ENCODE results near the gene RYR2. TPM values are rescaled to one million over a fixed set of nuclear protein-coding genes. Genes with fewer than 3 reads are reported as not detected.

Gene RYR2
- total RNA-seq, 4 donors from 2014 or later = 0.53 to 1.2 (median 0.57) TPM

DNA sequence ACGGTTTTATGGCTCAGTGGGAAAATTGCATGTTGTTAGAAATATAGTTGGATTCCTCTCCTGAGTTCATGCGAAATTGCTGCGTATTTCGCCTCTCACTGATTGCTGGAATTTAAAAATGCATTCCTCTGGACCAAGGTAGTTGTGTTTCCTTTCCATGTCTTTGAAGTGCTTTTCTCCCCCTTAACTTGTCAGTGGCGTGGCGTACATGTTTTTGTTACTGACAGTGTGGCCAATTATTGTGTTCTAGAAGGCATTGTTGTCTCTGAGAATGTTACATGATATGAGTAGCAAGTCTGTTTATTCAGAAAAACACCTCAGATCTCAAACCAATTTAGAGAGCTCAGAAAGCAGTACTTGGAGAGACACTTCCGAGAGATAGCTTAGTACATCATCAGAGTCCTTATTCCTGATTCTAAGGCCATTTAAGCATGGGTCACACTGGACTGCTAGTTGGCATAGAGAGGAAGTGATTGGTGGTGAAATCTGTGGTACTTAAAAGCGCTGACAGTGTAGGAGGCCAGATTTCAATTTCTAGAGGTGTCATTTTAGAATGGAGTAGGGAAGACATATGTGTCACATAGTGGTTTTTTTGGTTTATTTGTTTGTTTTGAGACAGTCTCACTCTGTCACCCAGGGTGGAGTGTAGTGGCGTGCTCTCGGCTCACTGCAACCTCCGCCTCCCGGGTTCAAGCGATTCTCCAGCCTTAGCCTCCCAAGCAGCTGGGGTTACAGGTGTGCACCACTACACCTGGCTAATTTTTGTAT lies 184.4 kb downstream of the RYR2 start:
- Histone ChIP-seq H3K9me3 (no peaks in the 10 kb centered on the region), H3K4me1 (no peaks in the 10 kb centered on the region), H3K4me3 (no peak overlapping the region), H3K27me3 (no peaks in the 10 kb centered on the region), H3K27ac (no peak overlapping the region), H3K36me3 (no peaks in the 10 kb centered on the region)
- TF ChIP-seq, protein P1, sequence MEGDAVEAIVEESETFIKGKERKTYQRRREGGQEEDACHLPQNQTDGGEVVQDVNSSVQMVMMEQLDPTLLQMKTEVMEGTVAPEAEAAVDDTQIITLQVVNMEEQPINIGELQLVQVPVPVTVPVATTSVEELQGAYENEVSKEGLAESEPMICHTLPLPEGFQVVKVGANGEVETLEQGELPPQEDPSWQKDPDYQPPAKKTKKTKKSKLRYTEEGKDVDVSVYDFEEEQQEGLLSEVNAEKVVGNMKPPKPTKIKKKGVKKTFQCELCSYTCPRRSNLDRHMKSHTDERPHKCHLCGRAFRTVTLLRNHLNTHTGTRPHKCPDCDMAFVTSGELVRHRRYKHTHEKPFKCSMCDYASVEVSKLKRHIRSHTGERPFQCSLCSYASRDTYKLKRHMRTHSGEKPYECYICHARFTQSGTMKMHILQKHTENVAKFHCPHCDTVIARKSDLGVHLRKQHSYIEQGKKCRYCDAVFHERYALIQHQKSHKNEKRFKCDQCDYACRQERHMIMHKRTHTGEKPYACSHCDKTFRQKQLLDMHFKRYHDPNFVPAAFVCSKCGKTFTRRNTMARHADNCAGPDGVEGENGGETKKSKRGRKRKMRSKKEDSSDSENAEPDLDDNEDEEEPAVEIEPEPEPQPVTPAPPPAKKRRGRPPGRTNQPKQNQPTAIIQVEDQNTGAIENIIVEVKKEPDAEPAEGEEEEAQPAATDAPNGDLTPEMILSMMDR (IDR thresholded peaks at IDR 0.05) = no peak
- TF ChIP-seq EP300 (IDR thresholded peaks at IDR 0.05) (no peak), POLR2AphosphoS5 (IDR thresholded peaks at IDR 0.05) (no peak), POLR2A (IDR thresholded peaks at IDR 0.05) (no peak)
- 69% methylated on average over 13 of the region's 13 CpGs for WGBS
- DNase-seq (ENCODE audit: low spot score in 2 of 2) = no peak

DNA sequence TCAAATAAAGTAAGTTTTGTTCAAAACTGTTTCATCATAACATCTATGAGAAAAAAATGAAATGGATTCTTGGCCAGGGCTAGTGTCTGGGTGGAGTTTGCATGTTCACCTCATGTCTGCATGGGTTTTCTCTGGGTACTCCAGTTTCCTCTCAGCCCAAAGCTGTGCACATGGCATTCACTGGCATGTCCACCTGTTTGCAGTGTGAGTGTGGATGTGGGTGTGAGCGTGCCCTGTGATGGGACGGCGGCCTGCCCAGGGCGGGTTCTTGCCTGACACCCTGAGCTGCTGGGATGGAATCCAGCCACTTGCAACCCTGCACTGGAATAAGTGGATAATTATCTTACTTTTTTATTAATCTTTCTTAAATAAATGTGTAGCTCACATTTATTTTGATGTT lies 185.5 kb downstream of the RYR2 start:
- no peaks in the 10 kb centered on the region for H3K36me3 ChIP-seq
- no peaks in the 10 kb centered on the region for H3K9me3 ChIP-seq
- H3K27me3 ChIP-seq = no peaks in the 10 kb centered on the region
- TF ChIP-seq EP300 (IDR thresholded peaks at IDR 0.05) (no peak), POLR2AphosphoS5 (IDR thresholded peaks at IDR 0.05) (no peak), POLR2A (IDR thresholded peaks at IDR 0.05) (no peak)
- TF ChIP-seq, protein P1 (IDR thresholded peaks at IDR 0.05) = no peak
- H3K27ac ChIP-seq = no peak overlapping the region
- 28% methylated on average over 4 of the region's 4 CpGs for WGBS
- H3K4me3 ChIP-seq = no peak overlapping the region
- no peaks in the 10 kb centered on the region for H3K4me1 ChIP-seq
- DNase-seq (ENCODE audit: low spot score in 2 of 2) = no peak

DNA sequence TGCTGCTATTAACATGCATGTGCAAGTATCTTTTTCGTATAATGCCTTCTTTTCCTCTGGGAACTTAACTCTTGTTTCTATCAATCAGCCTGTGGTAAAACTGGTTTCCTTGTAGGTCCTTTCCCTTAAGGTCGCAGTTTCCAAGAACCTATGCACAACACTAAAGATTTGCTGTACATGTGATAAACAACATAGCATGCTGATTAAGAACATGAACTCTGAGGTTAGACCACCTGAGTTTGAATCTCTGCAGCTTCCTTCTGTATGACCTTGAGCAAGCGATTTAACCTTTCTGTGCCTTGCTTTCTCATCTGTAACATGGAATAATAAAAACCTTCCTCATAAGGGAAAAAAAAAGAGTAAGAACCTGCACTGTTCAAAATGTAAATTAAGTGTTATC lies 186.4 kb downstream of the RYR2 start:
- Histone ChIP-seq H3K4me1 (no peaks in the 10 kb centered on the region), H3K4me3 (no peak overlapping the region), H3K27me3 (no peaks in the 10 kb centered on the region), H3K27ac (no peak overlapping the region), H3K9me3 (no peaks in the 10 kb centered on the region), H3K36me3 (no peaks in the 10 kb centered on the region)
- WGBS = 61% methylated on average over 3 of the region's 3 CpGs
- no peak for DNase-seq (ENCODE audit: low spot score in 2 of 2)
- no peak for TF ChIP-seq POLR2AphosphoS5 (IDR thresholded peaks at IDR 0.05)
- TF ChIP-seq, protein P1 (IDR thresholded peaks at IDR 0.05) = no peak
- TF ChIP-seq POLR2A (IDR thresholded peaks at IDR 0.05) = no peak
- TF ChIP-seq EP300 (IDR thresholded peaks at IDR 0.05) = no peak

DNA sequence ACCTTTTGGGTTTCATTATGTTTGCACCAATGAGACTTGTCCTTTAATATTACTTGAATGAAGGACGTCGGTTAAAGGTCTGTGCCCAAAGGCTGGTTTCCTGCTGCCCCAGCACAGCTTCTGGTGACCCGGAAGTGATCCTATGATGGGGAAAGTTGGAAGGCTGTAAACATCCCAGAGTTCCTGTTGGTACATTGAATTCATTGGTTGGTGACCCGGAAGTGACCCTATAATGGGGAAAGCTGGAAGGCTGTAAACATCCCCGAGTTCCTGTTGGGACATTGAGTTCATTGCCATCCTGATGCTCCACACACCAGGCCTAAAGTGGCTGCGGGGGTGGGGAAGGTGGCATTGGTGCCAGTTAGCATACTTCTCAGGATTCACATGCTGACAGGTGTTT lies 187.3 kb downstream of the RYR2 start:
- no peaks in the 10 kb centered on the region for H3K9me3 ChIP-seq
- no peak for DNase-seq (ENCODE audit: low spot score in 2 of 2)
- H3K27ac ChIP-seq = no peak overlapping the region
- no peaks in the 10 kb centered on the region for H3K27me3 ChIP-seq
- H3K36me3 ChIP-seq = no peaks in the 10 kb centered on the region
- no peaks in the 10 kb centered on the region for H3K4me1 ChIP-seq
- no peak overlapping the region for H3K4me3 ChIP-seq
- WGBS = 86% methylated on average over 6 of the region's 6 CpGs
- TF ChIP-seq POLR2A (IDR thresholded peaks at IDR 0.05) = no peak

DNA sequence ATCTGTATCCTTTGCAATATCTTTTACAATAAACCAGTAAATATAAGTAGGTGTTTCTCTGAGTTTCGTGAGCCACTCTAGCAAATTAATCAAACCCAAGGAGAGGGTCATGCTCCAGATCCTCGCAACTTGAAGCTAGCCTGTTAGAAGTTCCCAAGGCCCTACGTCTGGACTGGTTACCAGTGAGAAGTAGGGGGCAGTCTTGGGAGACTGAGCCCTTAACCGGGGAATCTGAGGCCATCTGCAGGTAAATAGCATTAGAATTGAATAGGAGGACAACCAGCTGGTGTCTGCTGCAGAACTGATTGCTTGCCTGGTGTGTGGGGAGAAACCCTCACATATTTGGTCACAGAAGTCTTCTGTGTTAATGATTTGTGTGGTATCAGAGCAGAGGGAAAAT lies 190.5 kb downstream of the RYR2 start:
- TF ChIP-seq EP300 (IDR thresholded peaks at IDR 0.05) (no peak), POLR2AphosphoS5 (IDR thresholded peaks at IDR 0.05) (no peak), POLR2A (IDR thresholded peaks at IDR 0.05) (no peak)
- TF ChIP-seq, protein P1 (IDR thresholded peaks at IDR 0.05) = no peak
- Histone ChIP-seq H3K4me3 (no peak overlapping the region), H3K27ac (no peak overlapping the region), H3K4me1 (no peaks in the 10 kb centered on the region), H3K9me3 (no peaks in the 10 kb centered on the region), H3K27me3 (no peaks in the 10 kb centered on the region), H3K36me3 (no peaks in the 10 kb centered on the region)
- DNase-seq (ENCODE audit: low spot score in 2 of 2) = no peak
- 76% methylated on average over 4 of the region's 4 CpGs for WGBS

Measured in suprapubic skin (tissue), 4 donors.